Measurements from ENCODE around the gene ETFA.

The ETFA gene

DNA sequence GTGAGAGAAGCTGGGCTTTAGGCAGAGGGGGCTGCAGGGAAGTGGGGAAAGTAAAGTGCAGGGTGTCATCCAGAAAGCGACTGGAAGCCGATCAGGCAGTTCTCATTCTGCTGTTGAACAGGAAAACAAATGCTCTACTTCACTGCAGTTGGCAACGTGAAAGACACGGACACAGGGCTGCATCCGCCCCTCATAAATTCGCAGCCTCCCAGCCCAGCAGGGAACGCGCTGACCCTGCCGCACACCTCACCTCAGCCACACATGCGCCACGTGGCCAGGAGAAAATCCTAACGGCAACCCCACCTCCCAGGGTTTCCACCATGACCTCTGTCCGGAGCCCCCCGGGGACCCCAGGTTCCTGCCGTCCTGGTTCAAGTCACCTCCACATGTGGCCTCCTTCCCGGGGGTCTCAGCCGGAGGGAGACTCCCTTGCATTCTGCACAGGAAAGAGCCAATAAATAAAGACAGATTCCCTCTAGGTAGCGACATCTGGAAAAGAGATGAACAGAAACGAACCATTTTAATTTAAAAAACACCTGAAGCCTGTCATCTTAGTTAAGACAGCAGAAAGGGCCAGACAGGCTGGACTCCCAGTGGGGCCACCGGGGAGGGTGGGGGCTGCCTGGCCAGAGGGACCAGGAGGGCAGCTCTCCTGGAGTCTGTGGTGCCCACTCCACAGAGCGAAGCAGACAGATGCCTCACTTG, 132.8 kb downstream of the ETFA start:
- TF ChIP-seq, protein P1, sequence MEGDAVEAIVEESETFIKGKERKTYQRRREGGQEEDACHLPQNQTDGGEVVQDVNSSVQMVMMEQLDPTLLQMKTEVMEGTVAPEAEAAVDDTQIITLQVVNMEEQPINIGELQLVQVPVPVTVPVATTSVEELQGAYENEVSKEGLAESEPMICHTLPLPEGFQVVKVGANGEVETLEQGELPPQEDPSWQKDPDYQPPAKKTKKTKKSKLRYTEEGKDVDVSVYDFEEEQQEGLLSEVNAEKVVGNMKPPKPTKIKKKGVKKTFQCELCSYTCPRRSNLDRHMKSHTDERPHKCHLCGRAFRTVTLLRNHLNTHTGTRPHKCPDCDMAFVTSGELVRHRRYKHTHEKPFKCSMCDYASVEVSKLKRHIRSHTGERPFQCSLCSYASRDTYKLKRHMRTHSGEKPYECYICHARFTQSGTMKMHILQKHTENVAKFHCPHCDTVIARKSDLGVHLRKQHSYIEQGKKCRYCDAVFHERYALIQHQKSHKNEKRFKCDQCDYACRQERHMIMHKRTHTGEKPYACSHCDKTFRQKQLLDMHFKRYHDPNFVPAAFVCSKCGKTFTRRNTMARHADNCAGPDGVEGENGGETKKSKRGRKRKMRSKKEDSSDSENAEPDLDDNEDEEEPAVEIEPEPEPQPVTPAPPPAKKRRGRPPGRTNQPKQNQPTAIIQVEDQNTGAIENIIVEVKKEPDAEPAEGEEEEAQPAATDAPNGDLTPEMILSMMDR (IDR thresholded peaks at IDR 0.05; ENCODE audit: low read depth, low read length) = no peak
- DNase-seq (ENCODE audit: low read depth) = no peak
- no peak overlapping the region for H3K4me3 ChIP-seq (ENCODE audit: low read depth, low read length)

DNA sequence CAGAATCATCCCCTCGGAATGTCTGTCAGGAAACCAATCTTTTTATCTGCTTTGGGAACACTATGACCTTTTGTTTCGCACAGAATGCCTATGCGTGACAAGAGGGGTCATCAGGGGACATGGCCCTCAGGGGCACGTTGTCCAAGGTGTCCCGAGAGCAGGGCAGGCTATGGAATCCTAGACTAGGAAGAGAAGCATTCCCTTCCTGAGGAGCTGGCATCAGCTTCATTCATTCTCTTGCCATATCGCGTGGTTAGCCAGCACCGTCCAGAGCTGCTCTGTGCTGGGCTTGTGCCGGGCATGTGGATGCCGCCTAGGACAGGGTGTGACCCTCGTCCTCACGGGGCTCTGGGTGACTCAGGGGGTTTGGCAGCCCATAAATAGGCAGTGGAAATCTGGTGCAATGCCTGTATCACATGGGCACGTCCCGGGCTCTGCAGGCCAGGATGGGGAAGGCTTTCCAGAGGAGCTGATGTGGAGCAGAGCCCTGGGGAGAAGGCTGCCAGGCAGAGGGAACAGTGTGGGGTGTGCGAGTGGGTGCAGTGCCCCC, 133.7 kb downstream of the ETFA start:
- no peak for DNase-seq (ENCODE audit: low read depth)
- no peak overlapping the region for H3K4me3 ChIP-seq (ENCODE audit: low read depth, low read length)
- TF ChIP-seq, protein P1 (IDR thresholded peaks at IDR 0.05; ENCODE audit: low read depth, low read length) = no peak
- TF ChIP-seq, protein P2, sequence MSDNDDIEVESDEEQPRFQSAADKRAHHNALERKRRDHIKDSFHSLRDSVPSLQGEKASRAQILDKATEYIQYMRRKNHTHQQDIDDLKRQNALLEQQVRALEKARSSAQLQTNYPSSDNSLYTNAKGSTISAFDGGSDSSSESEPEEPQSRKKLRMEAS (IDR thresholded peaks at IDR 0.05; ENCODE audit: low read depth, low read length) = no peak
- no peak for TF ChIP-seq POLR2A (IDR thresholded peaks at IDR 0.05; ENCODE audit: extremely low read depth, insufficient read length)
- no peak for TF ChIP-seq MYC (IDR thresholded peaks at IDR 0.05; ENCODE audit: low read depth, low read length)

DNA sequence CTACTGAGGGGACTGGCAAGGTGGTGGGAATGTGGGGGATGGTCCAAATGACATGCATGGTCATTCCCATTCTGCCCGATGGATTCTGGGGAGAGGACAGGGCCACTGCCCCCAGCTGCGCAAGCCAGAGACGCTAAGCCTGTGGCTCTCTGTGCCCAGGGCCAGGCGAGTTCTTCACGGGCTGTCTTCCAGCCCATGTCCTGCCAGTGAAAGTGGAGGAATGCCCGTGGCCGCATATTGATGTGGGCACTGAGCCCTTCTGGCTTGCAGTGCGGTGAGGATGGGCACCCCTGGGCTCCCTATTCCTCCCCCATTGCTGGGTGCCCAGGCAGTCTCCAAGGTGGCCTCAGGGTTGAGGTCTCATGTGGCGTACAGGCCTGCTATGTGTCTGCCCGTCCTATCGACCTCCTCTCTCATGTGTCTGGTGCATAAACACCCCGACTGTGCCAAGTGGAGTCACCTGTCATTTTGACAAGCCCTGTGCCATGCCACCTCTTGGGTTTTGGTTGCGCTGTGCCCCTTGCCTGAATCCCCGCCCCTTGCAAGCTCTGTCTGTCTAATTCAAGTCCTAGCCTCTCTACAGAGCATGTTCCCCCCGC, 134.7 kb downstream of the ETFA start:
- H3K4me3 ChIP-seq (ENCODE audit: low read depth, low read length) = no peak overlapping the region
- no peak for DNase-seq (ENCODE audit: low read depth)
- no peak for TF ChIP-seq POLR2A (IDR thresholded peaks at IDR 0.05; ENCODE audit: extremely low read depth, insufficient read length)

DNA sequence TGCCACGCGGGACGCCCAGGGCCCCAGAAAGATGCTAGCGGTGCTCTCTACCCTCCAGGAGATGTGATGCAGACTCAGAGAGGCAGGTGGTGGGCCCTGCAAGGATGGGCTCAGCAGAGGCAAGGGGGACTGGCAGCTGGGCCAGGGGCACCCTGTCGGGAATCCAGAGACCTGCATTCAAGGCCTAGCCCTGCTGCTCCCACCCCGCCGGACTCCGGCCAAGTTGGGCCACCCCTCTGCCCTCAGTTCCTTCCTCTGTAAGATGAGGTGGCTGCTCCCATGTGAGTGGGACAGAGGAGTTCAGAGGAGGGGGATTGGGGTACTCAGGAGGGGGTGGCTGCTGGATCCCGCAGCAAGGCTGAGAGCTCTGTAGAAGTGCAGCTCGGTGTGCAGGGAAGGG, 135.2 kb downstream of the ETFA start:
- TF ChIP-seq POLR2A (IDR thresholded peaks at IDR 0.05; ENCODE audit: extremely low read depth, insufficient read length) = no peak
- TF ChIP-seq MYC (IDR thresholded peaks at IDR 0.05; ENCODE audit: low read depth, low read length) = no peak
- TF ChIP-seq, protein P2 (IDR thresholded peaks at IDR 0.05; ENCODE audit: low read depth, low read length) = no peak
- TF ChIP-seq, protein P1 (IDR thresholded peaks at IDR 0.05; ENCODE audit: low read depth, low read length) = no peak
- H3K4me3 ChIP-seq (ENCODE audit: low read depth, low read length) = no peak overlapping the region
- DNase-seq (ENCODE audit: low read depth) = no peak

DNA sequence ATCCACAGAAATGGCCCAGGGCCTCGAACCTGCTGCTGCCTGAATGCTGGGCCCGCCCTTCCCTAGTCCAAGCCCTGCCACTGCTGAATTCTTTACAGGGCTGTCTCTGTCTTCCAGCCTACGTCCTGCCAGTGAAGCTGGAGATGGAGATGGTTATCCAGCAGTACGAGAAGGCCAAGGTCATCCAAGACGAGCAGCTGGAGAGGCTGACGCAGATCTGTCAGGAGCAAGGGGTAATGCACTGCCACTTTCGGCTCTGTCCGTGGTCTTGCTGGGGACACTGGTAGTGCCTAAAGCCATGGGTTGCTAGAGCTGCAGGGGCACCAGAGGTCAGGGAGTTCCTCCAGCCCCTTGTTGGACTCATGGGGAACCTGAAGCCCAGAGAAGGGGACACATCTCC, 135.8 kb downstream of the ETFA start:
- no peak for DNase-seq (ENCODE audit: low read depth)
- H3K4me3 ChIP-seq (ENCODE audit: low read depth, low read length) = no peak overlapping the region
- TF ChIP-seq POLR2A (IDR thresholded peaks at IDR 0.05; ENCODE audit: extremely low read depth, insufficient read length) = no peak
- no peak for TF ChIP-seq MYC (IDR thresholded peaks at IDR 0.05; ENCODE audit: low read depth, low read length)
- TF ChIP-seq, protein P2 (IDR thresholded peaks at IDR 0.05; ENCODE audit: low read depth, low read length) = no peak
- TF ChIP-seq, protein P1 (IDR thresholded peaks at IDR 0.05; ENCODE audit: low read depth, low read length) = no peak

DNA sequence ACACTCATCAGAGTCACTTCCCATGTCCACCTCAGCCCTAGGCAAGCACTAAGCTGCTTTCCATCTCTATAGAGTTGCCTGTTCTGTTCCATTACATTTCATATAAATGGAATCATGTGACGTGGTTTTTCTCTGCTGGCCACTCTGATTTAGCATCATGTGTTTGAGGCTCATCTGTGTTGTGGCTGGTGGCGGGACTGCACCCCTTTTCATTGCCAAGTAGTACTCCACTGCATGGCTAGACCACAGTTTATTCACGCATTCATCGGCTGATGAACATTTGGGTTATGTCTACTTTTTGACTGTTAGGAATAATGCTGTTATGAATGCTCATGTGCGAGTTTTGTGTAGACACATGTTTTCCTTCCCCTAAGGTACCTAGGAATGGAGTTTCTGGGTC, 136.6 kb downstream of the ETFA start:
- no peak for DNase-seq (ENCODE audit: low read depth)
- no peak overlapping the region for H3K4me3 ChIP-seq (ENCODE audit: low read depth, low read length)
- TF ChIP-seq, protein P2 (IDR thresholded peaks at IDR 0.05; ENCODE audit: low read depth, low read length) = no peak
- TF ChIP-seq, protein P1 (IDR thresholded peaks at IDR 0.05; ENCODE audit: low read depth, low read length) = no peak
- TF ChIP-seq POLR2A (IDR thresholded peaks at IDR 0.05; ENCODE audit: extremely low read depth, insufficient read length) (no peak), MYC (IDR thresholded peaks at IDR 0.05; ENCODE audit: low read depth, low read length) (no peak)
